GM18498 (cell line): Measurements from ENCODE around the gene PHLDB1.
"Not testable (repeated sequence)": the region's sequence is repeated elsewhere in the genome, so short reads cannot be mapped to it uniquely, and the experiment has no call there.

Source experiments
- ATAC-seq: cut with Tn5 transposase; IDR thresholded peaks from one replicate; pipeline ENCODE4 v1.9.1; 2021; ENCODE audit warnings: mild to moderate bottlenecking, moderate library complexity; ENCODE audit not compliant: unreplicated experiment

PHLDB1 gene

DNA sequence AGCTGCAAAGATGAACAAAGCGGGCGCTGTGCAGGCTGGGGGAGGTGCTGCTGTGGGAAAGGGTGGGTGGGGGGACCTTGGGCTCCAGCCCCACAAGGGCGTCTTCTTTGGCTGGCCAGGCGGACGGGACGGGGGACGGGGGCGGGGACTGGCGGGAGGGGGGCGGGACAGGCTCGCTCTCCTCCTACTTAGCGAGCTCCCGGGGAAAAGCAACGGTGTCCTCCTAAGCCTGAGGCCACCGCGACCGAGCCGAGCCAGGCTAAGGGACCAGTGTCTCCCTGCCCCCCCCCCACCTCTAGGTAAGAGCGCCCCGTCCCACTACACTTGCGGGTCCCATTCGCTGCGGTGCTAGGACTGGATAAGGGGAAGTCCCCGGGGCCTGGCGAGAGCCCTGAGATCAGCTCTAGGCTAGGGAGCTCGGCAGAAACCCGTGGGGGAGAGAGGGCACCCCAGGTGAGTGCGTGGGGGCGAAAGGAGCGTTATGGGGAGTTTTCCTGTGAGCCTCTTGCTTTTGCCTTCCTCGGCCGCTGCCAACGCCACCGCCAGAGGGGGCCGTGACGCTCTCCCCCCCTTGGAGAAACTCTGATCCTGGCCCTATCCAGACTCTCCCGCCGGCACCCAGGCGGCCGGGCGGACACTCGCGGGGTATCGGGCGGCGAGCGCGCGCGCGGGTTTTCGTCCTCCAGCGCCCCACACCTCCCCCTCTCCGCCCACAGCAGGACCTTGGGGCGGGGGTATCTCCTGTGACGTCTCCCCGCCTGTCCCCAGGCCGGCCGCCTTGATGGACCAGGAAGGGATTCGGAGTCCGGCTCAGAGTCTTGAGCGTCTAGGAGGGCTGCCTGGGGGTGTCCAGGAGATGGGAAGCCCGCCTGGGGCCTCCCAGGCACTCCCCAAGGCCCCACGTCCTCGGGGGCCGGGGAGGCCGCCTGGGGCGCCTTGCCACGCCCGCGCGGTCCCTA is at the start of gene PHLDB1:
Gene PHLDB1, plus strand, starts transcription at position 215 of the 959 bp plus-strand sequence. CDS start 6,222 bp downstream, outside the sequence.
- ATAC-seq: no peak

DNA sequence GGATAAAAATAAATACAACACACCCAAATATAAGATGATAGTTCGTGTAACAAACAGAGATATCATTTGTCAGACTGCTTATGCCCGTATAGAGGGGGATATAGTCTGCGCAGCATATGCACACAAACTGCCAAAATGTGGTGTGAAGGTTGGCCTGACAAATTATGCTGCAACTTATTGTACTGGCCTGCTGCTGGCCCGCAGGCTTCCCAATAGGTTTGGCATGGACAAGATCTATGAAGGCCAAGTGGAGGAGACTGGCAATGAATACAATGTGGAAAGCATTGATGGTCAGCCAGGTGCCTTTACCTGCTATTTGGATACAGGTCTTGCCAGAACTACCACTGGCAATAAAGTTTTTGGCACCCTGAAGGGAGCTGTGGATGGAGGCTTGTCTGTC is 46.6 kb upstream of the PHLDB1 start:
- ATAC-seq: no peak

DNA sequence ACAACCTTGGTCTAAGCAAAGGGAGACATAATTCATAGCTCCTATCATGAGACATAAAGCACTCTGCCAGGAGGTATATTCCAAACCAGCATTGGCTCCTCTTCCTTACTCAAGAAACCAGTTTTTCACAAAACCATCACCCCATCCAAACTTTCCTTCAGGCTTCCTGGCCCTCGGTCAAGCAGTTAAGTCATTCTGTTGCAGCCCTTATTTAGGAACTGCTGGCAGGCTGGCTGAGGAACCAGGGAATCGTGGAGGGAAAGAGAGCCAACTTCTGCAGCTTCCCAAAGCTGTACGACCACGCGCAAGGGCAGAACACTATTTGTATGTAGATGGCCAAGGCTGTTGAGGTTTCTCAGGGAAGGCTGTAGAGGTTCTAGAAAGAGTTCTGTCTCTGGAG is 42.4 kb upstream of the PHLDB1 start:
- no peak for ATAC-seq

DNA sequence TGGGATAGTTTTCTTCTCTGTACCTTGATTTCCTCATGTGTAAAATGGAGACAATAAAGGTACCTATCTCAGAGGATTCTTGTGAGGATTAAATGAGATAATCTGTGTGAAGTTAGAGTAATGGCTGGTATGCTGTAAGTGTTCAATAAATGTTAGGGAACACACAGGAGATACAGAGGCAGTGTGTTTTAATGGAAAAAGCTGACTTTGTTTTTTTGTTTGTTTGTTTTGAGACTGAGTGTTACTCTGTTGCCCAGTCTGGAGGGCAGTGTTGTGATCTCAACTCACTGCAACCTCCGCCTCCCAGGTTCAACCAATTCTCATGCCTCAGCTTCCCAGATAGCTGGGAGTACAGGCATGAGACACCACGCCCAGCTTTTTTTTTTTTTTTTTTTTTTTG is 37.7 kb upstream of the PHLDB1 start:
- ATAC-seq: no peak

DNA sequence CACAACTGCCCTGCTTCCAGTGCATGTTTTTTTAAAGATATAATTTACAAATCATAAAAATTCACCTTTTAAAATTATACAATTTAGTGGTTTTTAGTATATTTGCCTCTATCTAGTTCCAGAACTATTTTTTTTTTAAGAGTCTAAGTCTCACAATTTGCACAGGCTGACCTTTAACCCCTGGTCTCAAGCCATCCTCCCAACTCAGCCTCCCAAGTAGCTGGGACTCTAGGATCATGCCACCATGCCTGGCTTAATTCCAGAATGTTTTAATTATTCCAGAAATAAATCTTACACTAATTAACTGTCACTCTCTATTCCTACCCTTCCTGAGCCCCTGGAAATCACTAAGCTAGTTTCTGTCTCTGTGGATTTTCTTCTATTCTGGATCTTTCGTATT is 36.6 kb upstream of the PHLDB1 start:
- ATAC-seq: no peak

DNA sequence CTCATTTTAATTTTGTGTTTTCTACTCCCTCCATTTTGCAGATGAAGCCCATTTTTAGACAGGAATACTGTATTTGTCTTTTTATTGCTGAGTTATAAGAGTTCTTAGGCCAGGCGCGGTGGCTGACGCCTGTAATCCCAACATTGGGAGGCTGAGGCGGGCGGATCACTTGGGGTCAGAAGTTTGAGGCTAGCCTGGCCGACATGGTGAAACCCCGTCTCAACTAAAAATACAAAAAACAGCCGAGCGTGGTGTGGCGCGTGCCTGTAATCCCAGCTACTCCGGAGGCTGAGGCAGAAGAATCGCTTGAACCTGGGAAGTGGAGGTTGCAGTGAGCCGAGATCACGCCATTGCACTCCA is 35.7 kb upstream of the PHLDB1 start:
- ATAC-seq: not testable (repeated sequence)

DNA sequence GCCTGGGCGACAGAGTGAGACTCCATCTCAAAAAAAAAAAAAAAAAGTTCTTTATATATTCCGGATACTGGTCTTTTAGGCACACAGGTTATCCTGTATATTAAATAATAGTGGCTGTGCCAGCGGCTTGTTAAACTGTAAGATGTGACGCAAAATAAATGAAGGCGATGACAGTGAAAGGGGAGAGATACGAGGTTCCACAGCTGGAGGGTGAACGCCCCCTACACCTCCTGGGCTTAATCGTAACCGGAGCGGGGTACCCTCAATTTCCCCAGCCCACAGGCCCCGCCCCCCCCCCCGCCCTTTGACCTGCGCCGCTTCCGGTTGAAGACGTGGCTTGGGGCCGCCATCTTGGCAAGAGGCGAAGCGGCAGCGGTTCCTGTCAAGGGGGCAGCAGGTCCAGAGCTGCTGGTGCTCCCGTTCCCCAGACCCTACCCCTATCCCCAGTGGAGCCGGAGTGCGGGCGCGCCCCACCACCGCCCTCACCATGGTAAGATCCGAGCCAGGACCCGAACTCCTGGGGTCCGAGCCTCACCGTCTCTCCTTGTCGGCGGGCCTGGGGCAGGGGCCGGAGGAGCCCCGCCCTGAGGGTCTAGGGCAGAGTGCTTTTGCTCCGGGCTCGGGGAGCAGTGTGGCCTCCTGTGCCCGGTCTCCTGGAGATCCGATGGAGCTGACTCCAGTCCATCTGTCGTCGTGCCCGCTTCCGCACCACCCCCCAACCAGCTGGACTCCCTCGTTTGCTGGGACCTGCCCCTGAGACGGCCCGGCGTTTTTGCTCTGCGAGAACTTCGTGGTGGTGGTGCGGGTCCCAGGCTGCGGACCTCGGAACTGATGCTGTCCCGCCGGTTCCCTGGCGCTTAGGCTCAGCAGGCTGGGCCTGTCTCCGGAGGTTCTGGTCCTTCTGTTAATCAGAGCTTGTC is 35.1 kb upstream of the PHLDB1 start, which contains the start of gene ARCN1:
Gene ARCN1, plus strand, starts transcription at position 349 of the 920 bp plus-strand sequence. Its CDS starts 139 bp downstream, at position 488.
- ATAC-seq: peak; percentile 78

DNA sequence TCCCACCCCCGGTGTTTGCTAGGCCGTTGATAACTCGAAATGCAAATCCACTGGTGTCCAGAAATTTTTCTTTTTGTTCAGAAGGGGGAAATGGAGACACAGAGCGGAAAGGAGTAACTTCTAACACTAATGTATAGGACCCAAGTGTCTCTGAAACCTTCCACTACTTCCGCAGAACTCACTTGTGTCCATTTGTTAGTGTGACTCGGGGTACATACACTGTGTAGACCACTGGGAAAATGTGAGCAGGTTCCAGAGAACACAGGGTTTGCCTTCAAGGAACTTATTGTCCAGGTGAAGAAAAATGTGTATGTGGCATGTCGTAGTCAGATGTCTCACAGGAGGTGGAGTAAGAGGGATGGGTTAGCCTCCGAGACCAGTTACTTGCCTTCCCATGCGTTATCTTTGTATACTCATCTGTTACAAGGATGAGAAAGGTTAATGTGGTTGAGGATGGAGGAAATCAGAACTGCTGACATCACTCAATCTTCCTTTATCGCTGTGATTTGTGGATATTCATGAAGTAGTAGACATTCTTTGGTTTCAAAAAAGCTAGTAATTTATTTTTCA is 34.3 kb upstream of the PHLDB1 start:
- peak; percentile 33 for ATAC-seq

DNA sequence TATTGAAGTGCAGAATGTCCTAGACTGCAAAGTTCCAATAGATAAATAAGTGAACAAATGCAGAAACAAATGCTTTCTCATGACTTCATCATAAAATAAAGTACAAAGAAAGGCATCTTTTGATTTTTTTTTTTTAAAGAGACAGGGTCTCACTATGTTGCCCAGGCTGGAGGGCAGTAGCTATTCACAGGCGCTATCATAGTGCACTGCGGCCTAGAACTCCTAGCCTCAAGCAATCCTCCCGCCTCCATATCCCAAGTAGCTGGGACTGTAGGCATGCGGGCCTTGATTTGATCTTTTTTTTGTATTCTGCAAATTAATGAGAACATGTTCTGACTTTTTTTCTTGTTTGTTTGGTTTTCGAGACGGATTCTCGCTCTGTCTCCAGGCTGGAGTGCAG is 32.8 kb upstream of the PHLDB1 start:
- no peak for ATAC-seq

DNA sequence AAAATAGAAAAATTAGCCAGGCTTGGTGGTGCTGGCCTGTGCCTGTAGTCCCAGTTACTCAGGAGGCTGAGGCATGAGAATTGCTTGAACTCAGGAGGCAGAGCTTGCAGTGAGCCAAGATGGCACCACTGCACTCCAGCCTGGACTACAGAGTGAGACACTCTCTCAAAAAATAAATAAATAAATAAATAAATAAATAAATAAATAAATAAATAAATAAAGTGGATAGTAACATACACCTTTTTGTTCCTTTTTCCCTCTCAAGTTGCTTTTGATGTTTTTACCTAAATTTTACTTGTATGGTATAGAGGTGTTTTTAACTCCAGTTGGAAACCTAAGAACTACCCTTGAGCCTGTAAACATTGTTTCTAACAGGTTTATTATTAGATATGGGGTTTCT is 29.4 kb upstream of the PHLDB1 start:
- not testable (repeated sequence) for ATAC-seq

DNA sequence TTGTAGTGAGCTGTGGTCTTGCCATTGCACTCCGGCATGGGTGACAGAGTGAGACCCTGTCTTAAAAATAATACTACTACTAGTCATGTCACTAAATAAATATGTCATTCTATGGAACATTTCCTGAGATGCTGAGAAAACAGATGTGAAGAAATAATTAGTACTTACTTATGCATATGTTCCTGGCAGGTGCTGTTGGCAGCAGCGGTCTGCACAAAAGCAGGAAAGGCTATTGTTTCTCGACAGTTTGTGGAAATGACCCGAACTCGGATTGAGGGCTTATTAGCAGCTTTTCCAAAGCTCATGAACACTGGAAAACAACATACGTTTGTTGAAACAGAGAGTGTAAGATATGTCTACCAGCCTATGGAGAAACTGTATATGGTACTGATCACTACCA is 26.4 kb upstream of the PHLDB1 start:
- ATAC-seq: no peak

DNA sequence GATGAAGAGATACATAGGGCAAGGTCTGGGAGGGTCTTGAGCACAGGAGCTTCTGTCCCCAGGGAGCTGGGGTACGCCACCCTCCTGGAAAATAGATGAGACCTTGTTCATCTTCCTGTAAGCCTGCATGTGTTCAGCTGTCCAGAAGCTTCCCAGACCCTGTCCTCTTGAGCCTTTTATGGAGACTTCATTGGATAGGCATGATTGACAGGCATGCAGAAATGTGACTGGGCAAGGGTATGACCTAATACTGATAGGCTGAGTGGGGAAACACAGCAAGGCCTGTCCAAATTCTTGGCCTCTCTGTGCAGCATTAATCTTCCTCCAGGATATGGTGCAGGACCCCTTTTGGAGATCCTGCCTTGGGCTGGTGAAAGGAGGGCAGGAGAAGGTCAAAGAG is 19.5 kb upstream of the PHLDB1 start:
- no peak for ATAC-seq

DNA sequence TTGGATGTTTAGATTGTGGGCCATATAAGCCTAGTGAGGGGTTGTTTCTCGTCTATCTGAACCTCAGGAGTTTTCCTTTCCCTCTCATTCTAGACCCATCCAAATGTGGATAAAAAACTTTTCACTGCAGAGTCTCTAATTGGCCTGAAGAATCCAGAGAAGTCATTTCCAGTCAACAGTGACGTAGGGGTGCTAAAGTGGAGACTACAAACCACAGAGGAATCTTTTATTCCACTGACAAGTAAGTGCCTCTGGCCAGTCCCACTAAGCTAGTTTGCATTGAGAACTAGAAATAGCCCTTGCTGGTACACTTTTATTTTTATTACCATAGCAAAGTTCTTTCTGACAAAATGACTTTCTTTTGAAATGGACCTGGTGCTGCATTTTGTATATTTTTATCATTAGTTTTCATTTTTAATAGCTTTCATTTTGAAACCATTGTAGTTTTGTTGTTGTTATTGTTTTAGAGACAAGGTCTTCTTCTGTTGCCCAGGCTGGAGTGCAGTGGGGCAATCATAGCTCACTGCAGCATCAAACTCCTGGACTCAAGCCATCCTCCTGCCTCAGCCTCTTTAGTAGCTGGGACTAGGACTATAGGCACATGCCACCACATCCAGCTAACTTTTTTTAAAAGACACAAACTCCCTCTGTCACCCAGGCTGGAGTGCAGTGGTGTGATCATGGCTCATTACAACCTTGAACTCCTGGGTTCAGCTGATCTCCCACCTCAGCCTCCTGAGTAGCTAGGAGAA is 14.6 kb upstream of the PHLDB1 start:
- ATAC-seq: no peak

DNA sequence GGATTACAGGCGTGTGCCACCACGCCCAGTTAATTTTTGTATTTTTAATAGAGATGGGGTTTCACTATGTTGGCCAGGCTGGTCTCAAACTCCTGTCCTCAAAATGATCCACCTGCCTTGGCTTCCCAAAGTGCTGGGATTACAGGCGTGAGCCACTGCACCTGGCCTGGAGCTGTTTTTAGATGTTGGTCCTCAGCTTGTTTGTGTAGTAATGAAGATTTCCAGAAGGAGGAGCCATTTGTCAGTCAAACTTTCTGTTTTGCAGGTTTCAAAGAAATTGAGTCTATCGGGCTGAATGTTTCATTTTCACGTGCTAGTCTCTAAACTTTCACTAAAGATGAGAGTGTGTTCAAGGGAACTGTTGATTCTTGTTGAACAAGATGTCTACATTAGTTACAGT is 12.4 kb upstream of the PHLDB1 start:
- ATAC-seq: not testable (repeated sequence)

DNA sequence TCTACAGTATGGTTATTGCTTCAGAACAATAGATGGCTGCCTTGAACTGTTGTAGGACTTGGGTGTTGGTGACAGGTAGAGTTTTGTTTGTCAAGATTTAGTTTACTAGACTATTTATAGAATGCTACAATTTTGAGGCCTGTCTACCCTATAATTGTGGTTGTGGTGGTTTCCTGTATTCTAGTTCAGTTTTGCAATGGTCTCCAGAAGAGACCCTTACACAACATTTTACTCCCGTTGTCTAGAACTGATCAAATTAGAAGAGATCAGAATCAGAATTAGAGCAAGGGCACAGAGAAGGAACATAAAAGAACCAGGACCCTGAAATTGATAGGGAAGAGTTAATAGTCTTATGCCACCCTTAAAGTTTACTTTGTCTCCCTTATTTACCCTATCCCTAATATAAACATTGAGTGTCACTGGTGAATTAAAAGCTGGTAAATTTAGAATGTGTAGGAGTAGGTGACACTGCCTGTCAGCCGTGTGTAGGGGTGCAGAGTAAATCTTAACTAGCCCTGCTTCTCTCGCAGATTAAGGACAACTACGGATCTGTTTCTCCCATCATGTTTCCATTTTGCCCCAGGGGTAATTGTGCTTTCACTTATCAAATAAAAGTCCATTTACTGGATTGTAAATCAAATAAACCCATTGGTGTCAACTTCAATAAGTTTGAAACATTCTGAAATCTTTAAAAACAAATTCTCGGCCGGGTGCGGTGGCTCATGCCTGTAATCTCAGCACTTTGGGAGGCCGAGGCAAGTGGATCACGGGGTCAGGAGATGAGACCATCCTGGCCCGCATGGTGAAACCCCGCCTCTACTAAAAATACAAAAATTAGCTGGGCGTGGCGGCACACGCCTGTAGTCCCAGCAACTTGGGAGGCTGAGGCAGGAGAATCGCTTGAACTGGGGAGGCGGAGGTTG is 10.9 kb upstream of the PHLDB1 start:
- ATAC-seq: no peak

DNA sequence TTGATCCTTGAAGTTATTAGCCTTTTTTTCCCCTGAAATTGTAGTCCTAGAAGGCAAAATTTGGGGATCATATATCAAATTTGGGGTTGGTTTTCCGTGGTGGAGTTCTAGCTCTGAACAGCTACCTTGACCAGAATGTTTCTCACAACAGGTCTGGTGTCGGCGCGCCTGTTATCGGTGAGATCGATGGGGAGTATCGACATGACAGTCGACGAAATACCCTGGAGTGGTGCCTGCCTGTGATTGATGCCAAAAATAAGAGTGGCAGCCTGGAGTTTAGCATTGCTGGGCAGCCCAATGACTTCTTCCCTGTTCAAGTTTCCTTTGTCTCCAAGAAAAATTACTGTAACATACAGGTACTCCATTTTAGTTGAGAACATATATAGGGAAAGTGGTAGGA is 9.9 kb upstream of the PHLDB1 start:
- no peak for ATAC-seq

DNA sequence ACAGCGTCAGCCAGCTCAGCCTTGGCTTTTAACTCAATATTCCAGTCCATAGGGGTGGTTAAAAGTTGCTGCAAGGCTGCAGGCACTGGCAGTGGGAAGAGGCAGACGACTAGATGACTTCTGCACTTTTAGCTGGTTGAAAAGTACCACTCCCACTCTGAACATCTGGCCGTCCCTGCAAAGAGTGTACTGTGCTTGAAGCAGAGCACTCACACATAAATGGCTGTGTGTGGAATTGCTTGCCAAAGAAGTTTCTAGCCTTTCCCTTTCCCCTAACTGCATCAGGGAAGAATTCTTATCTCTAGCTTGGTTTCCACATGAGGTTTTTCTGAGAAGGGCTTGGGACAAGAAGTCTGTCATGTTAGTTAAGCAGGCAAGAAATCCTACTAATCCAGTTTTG is 5.1 kb upstream of the PHLDB1 start:
- no peak for ATAC-seq

DNA sequence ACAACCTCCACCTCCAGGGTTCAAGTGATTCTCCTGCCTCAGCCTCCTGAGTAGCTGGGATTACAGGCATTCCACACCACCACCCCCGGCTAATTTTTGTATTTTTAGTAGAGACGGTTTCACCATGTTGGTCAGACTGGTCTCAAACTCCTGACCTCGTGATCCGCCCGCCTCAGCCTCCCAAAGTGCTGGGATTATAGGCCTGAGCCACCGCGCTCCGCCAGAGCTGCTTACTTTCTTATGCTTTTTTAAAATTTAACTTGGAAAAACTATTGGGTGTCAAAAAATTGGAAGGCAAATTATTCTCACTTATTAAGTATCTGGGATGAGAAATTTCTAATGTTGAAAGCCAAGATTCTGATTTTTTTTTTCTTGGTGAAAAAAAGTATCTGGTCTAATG is 3.7 kb upstream of the PHLDB1 start:
- ATAC-seq: not testable (repeated sequence)

DNA sequence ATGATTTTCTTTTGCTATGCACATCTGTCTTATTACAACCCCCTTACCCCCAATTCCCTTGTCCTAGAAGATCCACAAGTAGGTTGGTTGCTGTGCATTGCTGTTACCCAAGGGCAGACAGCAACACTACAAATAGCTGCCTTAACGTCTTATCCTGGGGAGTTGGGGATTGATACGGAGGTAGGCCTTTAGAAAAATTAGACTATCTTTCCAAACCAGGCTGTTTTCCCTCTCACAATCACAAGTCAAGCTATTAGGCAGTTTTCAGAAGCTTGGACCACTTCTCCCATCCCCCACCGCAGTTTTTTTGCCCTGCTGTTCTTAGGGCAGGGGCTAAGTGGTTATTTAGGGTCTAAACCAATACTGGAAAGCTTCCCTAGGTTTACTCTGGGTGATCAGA is 2.8 kb upstream of the PHLDB1 start:
- no peak for ATAC-seq
